Vagina (tissue), 2 donors: ENCODE data around the gene LMO7.

Source experiments
- POLR2AphosphoS5 ChIP-seq, 2 donors: sonication (generic); formaldehyde crosslinking; IDR thresholded peaks; one replicate each; pipeline ENCODE4 v1.9.0; 2017; ENCODE audit warnings: antibody characterized with exemption in 2 of 2, mild to moderate bottlenecking in 2 of 2, low read depth in 1 of 2; ENCODE audit not compliant: insufficient read depth in 1 of 2
- TF ChIP-seq, protein P1 (sequence below), 3 experiments: fragments of 450-650 bp in 2 of 3; fragments of 200-600 bp in 1 of 3; sonication (generic) in 1 of 3; IDR thresholded peaks; one replicate each; pipeline ENCODE4 v1.5.1; 2017 to 2019; ENCODE audit warnings: antibody characterized with exemption in 3 of 3, mild to moderate bottlenecking in 2 of 3, moderate library complexity in 2 of 3

DNA sequence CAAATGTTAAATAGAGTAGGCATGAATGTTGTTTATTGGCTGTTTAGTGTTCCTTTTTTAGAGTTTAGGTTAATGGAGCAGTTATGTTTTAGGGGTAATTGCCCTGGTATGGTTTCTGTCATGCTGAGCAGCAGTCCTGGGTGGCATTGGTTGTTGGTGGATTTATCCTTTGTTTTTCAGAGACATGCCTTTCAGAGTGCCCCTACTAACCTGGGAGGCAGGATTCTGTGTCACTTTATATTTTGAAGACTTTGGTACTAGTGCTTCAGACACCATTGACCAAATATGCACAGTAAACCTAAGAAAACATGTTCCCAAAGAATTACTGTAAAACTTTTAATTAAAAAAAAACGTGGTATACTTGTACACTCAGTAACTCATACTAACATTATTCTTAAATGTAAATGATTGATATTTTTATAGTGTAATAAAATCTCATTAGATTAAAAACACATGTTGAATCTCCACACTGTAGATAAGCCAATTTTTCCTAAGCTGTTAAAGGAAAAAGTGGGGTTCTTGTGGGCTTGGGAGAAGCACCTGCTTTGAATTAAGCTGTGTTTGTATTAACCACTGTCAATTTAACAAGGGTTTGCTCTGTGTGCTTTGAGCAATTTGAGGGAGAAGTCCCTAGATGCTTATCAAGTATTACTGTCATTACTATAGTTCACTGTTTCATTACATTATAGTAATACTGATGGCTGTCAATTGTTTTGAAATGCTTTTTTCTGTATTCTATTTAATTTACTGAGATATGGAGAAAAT lies 133.2 kb downstream of the LMO7 start:
- TF ChIP-seq, protein P1, sequence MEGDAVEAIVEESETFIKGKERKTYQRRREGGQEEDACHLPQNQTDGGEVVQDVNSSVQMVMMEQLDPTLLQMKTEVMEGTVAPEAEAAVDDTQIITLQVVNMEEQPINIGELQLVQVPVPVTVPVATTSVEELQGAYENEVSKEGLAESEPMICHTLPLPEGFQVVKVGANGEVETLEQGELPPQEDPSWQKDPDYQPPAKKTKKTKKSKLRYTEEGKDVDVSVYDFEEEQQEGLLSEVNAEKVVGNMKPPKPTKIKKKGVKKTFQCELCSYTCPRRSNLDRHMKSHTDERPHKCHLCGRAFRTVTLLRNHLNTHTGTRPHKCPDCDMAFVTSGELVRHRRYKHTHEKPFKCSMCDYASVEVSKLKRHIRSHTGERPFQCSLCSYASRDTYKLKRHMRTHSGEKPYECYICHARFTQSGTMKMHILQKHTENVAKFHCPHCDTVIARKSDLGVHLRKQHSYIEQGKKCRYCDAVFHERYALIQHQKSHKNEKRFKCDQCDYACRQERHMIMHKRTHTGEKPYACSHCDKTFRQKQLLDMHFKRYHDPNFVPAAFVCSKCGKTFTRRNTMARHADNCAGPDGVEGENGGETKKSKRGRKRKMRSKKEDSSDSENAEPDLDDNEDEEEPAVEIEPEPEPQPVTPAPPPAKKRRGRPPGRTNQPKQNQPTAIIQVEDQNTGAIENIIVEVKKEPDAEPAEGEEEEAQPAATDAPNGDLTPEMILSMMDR (IDR thresholded peaks at IDR 0.05): no peak
- no peak for TF ChIP-seq POLR2AphosphoS5 (IDR thresholded peaks at IDR 0.05; ENCODE audit: insufficient read depth in 1 of 2, low read depth in 1 of 2)
